ENCODE results near the gene ROBO3.

- TF ChIP-seq EZH2 (IDR thresholded peaks at IDR 0.05; ENCODE audit: borderline replicate concordance, low read depth, low read length, severe bottlenecking), result no peak
- no peak for TF ChIP-seq CTCF (IDR thresholded peaks at IDR 0.05; ENCODE audit: extremely low read depth in 1 of 2, insufficient read depth in 1 of 2, low read depth in 1 of 2, low read length in 2 of 2)
- no peak for TF ChIP-seq POLR2A (IDR thresholded peaks at IDR 0.05; ENCODE audit: low read depth, low read length)
- TF ChIP-seq MAX (IDR thresholded peaks at IDR 0.05; ENCODE audit: insufficient read depth, insufficient read length), result no peak
Measured at GRCh38 chr11:124887667-124888013, 22.4 kb downstream of the ROBO3 start.
